Measurements from ENCODE around the gene OR6X1. TPM values are rescaled to one million over a fixed set of nuclear protein-coding genes. Genes with fewer than 3 reads are reported as not detected.
"Not testable (repeated sequence)": the region's sequence is repeated elsewhere in the genome, so short reads cannot be mapped to it uniquely, and the experiment has no call there.

OR6X1 gene
- total and polyA plus RNA-seq, 2 of the 8 experiments (the other 6 are each of a cell fraction or from before 2014, with no cell fraction given) = not detected

- H3K9ac ChIP-seq (replicated peaks in 1 of 4; ENCODE audit: extremely low read depth in 1 of 4, low read depth in 3 of 4, low read length in 3 of 4); H2BK15ac ChIP-seq (ENCODE audit: low read length); H3K4ac ChIP-seq (replicated peaks; ENCODE audit: insufficient read length, low read depth, low read length); H4K8ac ChIP-seq (ENCODE audit: extremely low read depth, insufficient read depth, low read length); H2BK20ac ChIP-seq (ENCODE audit: low read length); H3K4me2 ChIP-seq (ENCODE audit: insufficient read depth in 1 of 2, low read depth in 2 of 2, low read length in 2 of 2); H4K91ac ChIP-seq (replicated peaks; ENCODE audit: insufficient read length, low read length); H2BK12ac ChIP-seq (ENCODE audit: low read depth, low read length); H3K23ac ChIP-seq (ENCODE audit: insufficient read length); H3K27me3 ChIP-seq (replicated peaks in 1 of 4; ENCODE audit: control insufficient read depth in 3 of 4, extremely low read depth in 1 of 4, insufficient read depth in 3 of 4, low read length in 3 of 4); H3K56ac ChIP-seq (replicated peaks; ENCODE audit: insufficient read length, low read depth, low read length); H2BK120ac ChIP-seq (replicated peaks; ENCODE audit: low read depth, low read length); FAIRE-seq; H4K20me1 ChIP-seq (replicated peaks in 1 of 2; ENCODE audit: control insufficient read depth in 1 of 2, insufficient read depth in 2 of 2, low read length in 2 of 2); H3K23me2 ChIP-seq (ENCODE audit: low read depth, low read length); H3K14ac ChIP-seq (ENCODE audit: insufficient read length); H3K27ac ChIP-seq (ENCODE audit: low read depth, low read length); H3K79me2 ChIP-seq (ENCODE audit: control insufficient read depth in 1 of 2, insufficient read depth in 2 of 2, low read length in 2 of 2); H3K36me3 ChIP-seq (ENCODE audit: control insufficient read depth in 2 of 4, insufficient read depth in 4 of 4, low read length in 3 of 4); H4K5ac ChIP-seq (ENCODE audit: insufficient read length, low read depth, low read length); H3K9me3 ChIP-seq (ENCODE audit: insufficient read depth in 2 of 2, low read depth in 1 of 2, low read length in 1 of 2); H3K79me1 ChIP-seq (ENCODE audit: low read depth, low read length); H2BK5ac ChIP-seq (ENCODE audit: low read depth, low read length); H2AFZ ChIP-seq (ENCODE audit: low read length); H2AK5ac ChIP-seq (ENCODE audit: low read depth, low read length); H3K4me3 ChIP-seq (ENCODE audit: extremely low read depth in 1 of 4, insufficient read depth in 2 of 4, low read depth in 3 of 4, low read length in 4 of 4); H3K18ac ChIP-seq (ENCODE audit: extremely low read depth, low read length); DNase-seq (ENCODE audit: low read depth in 1 of 2, low spot score in 2 of 2): not testable (repeated sequence)
- ChIA-PET POLR2A (ENCODE audit: partially characterized antibody) (interaction anchor here (1.3 kb wide), 1 partner anchor 27 kb away, joined by 4 read pairs; no protein-coding TSS in a partner anchor), CTCF (ENCODE audit: partially characterized antibody) (interaction anchor here (2.7 kb wide), 1 partner anchor 25 kb away, joined by 9 read pairs; no protein-coding TSS in a partner anchor)
- 84% methylated on average over 2 of the region's 2 CpGs; no CpG with 5 or more reads in 1 of the 2 experiments for WGBS, 2 experiments (ENCODE audit: extremely low coverage in 1 of 2, insufficient coverage in 1 of 2, insufficient read length in 1 of 2, insufficient replicate concordance in 2 of 2, low coverage in 1 of 2, low lambda C conversion rate in 2 of 2, missing lambda C conversion rate in 1 of 2)
- peaks cover 2 to 23% (median 16%) of the 10 kb centered on the region in 4 experiments; a peak in 6 of 7 replicates for H3K4me1 ChIP-seq (replicated peaks in 1 of 4; ENCODE audit: control insufficient read depth in 3 of 4, insufficient read depth in 4 of 4, low read length in 3 of 4)
These were observed 6.0 kb downstream of the OR6X1 start for GRCh38 chr11:123748349-123748748.
